NCI-H510A treated with DMSO at 0.1 percent for 48 hours (cell line): Measurements from ENCODE around the gene OR13A1.
"Not testable (repeated sequence)": the region's sequence is repeated elsewhere in the genome, so short reads cannot be mapped to it uniquely, and the experiment has no call there.

Experiments used
- DNase-seq: peaks from one replicate; lab custom pipeline; 2025; lab: John Stamatoyannopoulos, UW

Gene OR13A1

GRCh38 chr10:45315508-45315907 lies at the start of gene OR13A1:
OR13A1 (minus strand) TSS chr10:45315608; CDS start chr10:45304422, 11,186 bp downstream.
- DNase-seq: no peak

GRCh38 chr10:45361983-45362799 lies 46.8 kb upstream of the OR13A1 start:
- peak; percentile 6 for DNase-seq

- DNase-seq: peak; percentile 25
Measured at GRCh38 chr10:45358961-45359360, 43.6 kb upstream of the OR13A1 start.

- no peak for DNase-seq
Measured at GRCh38 chr10:45355494-45355893, 40.1 kb upstream of the OR13A1 start.

GRCh38 chr10:45354261-45354660 lies 38.9 kb upstream of the OR13A1 start:
- DNase-seq: no peak

- no peak for DNase-seq
Measured at GRCh38 chr10:45353186-45353585, 37.8 kb upstream of the OR13A1 start.

GRCh38 chr10:45348196-45348765 lies 32.9 kb upstream of the OR13A1 start:
- DNase-seq: not testable (repeated sequence)

- DNase-seq: not testable (repeated sequence)
Measured at GRCh38 chr10:45347464-45347863, 32.1 kb upstream of the OR13A1 start.

- DNase-seq: not testable (repeated sequence)
Measured at GRCh38 chr10:45346652-45347335, 31.4 kb upstream of the OR13A1 start.

- DNase-seq: not testable (repeated sequence)
Measured at GRCh38 chr10:45340420-45340819, 25.0 kb upstream of the OR13A1 start.

- no peak for DNase-seq
Measured at GRCh38 chr10:45339894-45340293, 24.5 kb upstream of the OR13A1 start.

GRCh38 chr10:45331824-45332223 lies 16.4 kb upstream of the OR13A1 start:
- DNase-seq: not testable (repeated sequence)

GRCh38 chr10:45326864-45327263 lies 11.5 kb upstream of the OR13A1 start:
- DNase-seq: not testable (repeated sequence)

- no peak for DNase-seq
Measured at GRCh38 chr10:45325116-45325515, 9.7 kb upstream of the OR13A1 start.

GRCh38 chr10:45319702-45320101 lies 4.3 kb upstream of the OR13A1 start:
- no peak for DNase-seq

GRCh38 chr10:45313264-45313873 lies 2.0 kb downstream of the OR13A1 start:
- no peak for DNase-seq

GRCh38 chr10:45308707-45309106 lies 6.7 kb downstream of the OR13A1 start:
- DNase-seq: no peak

GRCh38 chr10:45302573-45302972 lies 12.8 kb downstream of the OR13A1 start:
- DNase-seq: no peak

GRCh38 chr10:45298341-45298955 lies 17.0 kb downstream of the OR13A1 start:
- not testable (repeated sequence) for DNase-seq

- DNase-seq: no peak
Measured at GRCh38 chr10:45294681-45295080, 20.7 kb downstream of the OR13A1 start.

GRCh38 chr10:45286980-45287379 lies 28.4 kb downstream of the OR13A1 start:
- no peak for DNase-seq

- DNase-seq: no peak
Measured at GRCh38 chr10:45282061-45282460, 33.3 kb downstream of the OR13A1 start.
